ENCODE data around the gene MOCS3. TPM values are rescaled to one million over a fixed set of nuclear protein-coding genes. Genes with fewer than 3 reads are reported as not detected.

The MOCS3 gene
- total and polyA plus RNA-seq, 10 of the 15 experiments (the other 5 are each of a cell fraction or from before 2014, with no cell fraction given) = 0.87 to 5.9 (median 3.6) TPM

Other genes starting within 250 kb of the MOCS3 start
- 2.1 and 2.6 TPM in 2 replicates for gene PARD6B, start 227.2 kb upstream of the MOCS3 start, total RNA-seq (2014; rRNA removed)
- gene PARD6B, start 227.2 kb upstream of the MOCS3 start, total RNA-seq (2014; rRNA removed; fragmentation: Illumina TruSeq; extraction: Trizol) = 3.0 and 3.1 TPM in 2 replicates
- gene PARD6B, start 227.2 kb upstream of the MOCS3 start, total RNA-seq (2021) = 4.3 and 4.7 TPM in 2 replicates
- gene PARD6B, start 227.2 kb upstream of the MOCS3 start, polyA plus RNA-seq (2011; rRNA removed) = 1.3 and 2.6 TPM in 2 replicates
- gene PARD6B, start 227.2 kb upstream of the MOCS3 start, polyA plus RNA-seq (2014; fragmentation: Illumina TruSeq; extraction: Trizol) = 0.65 and 1.1 TPM in 2 replicates
- 1 to 10 TPM in 1 of 2 experiments, under 1 TPM in 1; 0.57 to 1.9 TPM for gene PARD6B, start 227.2 kb upstream of the MOCS3 start, polyA plus RNA-seq (2014; fragmentation: Nextera tagmentation; extraction: Ambion mirVana)
- 0.85 and 0.86 TPM in 2 replicates for gene PARD6B, start 227.2 kb upstream of the MOCS3 start, polyA plus RNA-seq (2014; rRNA removed)
- gene PARD6B, start 227.2 kb upstream of the MOCS3 start, polyA plus RNA-seq (2016; fragmentation: Nextera tagmentation; extraction: Ambion mirVana) = 1 to 10 TPM; 2.5 to 3.0 TPM
- gene BCAS4, start 163.8 kb upstream of the MOCS3 start, total RNA-seq (2014; rRNA removed) = 196 and 212 TPM in 2 replicates
- gene BCAS4, start 163.8 kb upstream of the MOCS3 start, total RNA-seq (2014; rRNA removed; fragmentation: Illumina TruSeq; extraction: Trizol) = 30.7 and 40.4 TPM in 2 replicates
- 84.3 and 90.1 TPM in 2 replicates for gene BCAS4, start 163.8 kb upstream of the MOCS3 start, total RNA-seq (2021)
- 21.8 and 31.5 TPM in 2 replicates for gene BCAS4, start 163.8 kb upstream of the MOCS3 start, polyA plus RNA-seq (2011; rRNA removed)
- 19.5 and 30.1 TPM in 2 replicates for gene BCAS4, start 163.8 kb upstream of the MOCS3 start, polyA plus RNA-seq (2014; fragmentation: Illumina TruSeq; extraction: Trizol)
- 10 to 100 TPM; 14.8 to 34.2 TPM for gene BCAS4, start 163.8 kb upstream of the MOCS3 start, polyA plus RNA-seq (2014; fragmentation: Nextera tagmentation; extraction: Ambion mirVana)
- 214 and 266 TPM in 2 replicates for gene BCAS4, start 163.8 kb upstream of the MOCS3 start, polyA plus RNA-seq (2014; rRNA removed)
- 100 to 1,000 TPM; 127 to 132 TPM for gene BCAS4, start 163.8 kb upstream of the MOCS3 start, polyA plus RNA-seq (2016; fragmentation: Nextera tagmentation; extraction: Ambion mirVana)
- 22.8 and 23.0 TPM in 2 replicates for gene ADNP, start 27.4 kb upstream of the MOCS3 start, total RNA-seq (2014; rRNA removed)
- 28.3 and 30.4 TPM in 2 replicates for gene ADNP, start 27.4 kb upstream of the MOCS3 start, total RNA-seq (2014; rRNA removed; fragmentation: Illumina TruSeq; extraction: Trizol)
- gene ADNP, start 27.4 kb upstream of the MOCS3 start, total RNA-seq (2021) = 74.4 and 74.5 TPM in 2 replicates
- gene ADNP, start 27.4 kb upstream of the MOCS3 start, polyA plus RNA-seq (2011; rRNA removed) = 30.6 and 40.0 TPM in 2 replicates
- gene ADNP, start 27.4 kb upstream of the MOCS3 start, polyA plus RNA-seq (2014; fragmentation: Illumina TruSeq; extraction: Trizol) = 66.9 and 82.8 TPM in 2 replicates
- gene ADNP, start 27.4 kb upstream of the MOCS3 start, polyA plus RNA-seq (2014; fragmentation: Nextera tagmentation; extraction: Ambion mirVana) = 10 to 100 TPM; 25.9 to 39.7 TPM
- 23.6 and 28.1 TPM in 2 replicates for gene ADNP, start 27.4 kb upstream of the MOCS3 start, polyA plus RNA-seq (2014; rRNA removed)
- 10 to 100 TPM; 39.1 to 40.3 TPM for gene ADNP, start 27.4 kb upstream of the MOCS3 start, polyA plus RNA-seq (2016; fragmentation: Nextera tagmentation; extraction: Ambion mirVana)
- gene DPM1, start 286 bp upstream of the MOCS3 start, total RNA-seq (2014; rRNA removed) = 66.0 and 76.1 TPM in 2 replicates
- gene DPM1, start 286 bp upstream of the MOCS3 start, total RNA-seq (2014; rRNA removed; fragmentation: Illumina TruSeq; extraction: Trizol) = 105 and 107 TPM in 2 replicates
- 50.8 and 53.3 TPM in 2 replicates for gene DPM1, start 286 bp upstream of the MOCS3 start, total RNA-seq (2021)
- 72.3 and 127 TPM in 2 replicates for gene DPM1, start 286 bp upstream of the MOCS3 start, polyA plus RNA-seq (2011; rRNA removed)
- 112 and 187 TPM in 2 replicates for gene DPM1, start 286 bp upstream of the MOCS3 start, polyA plus RNA-seq (2014; fragmentation: Illumina TruSeq; extraction: Trizol)
- gene DPM1, start 286 bp upstream of the MOCS3 start, polyA plus RNA-seq (2014; fragmentation: Nextera tagmentation; extraction: Ambion mirVana) = 100 to 1,000 TPM; 138 to 145 TPM
- 85.6 and 98.5 TPM in 2 replicates for gene DPM1, start 286 bp upstream of the MOCS3 start, polyA plus RNA-seq (2014; rRNA removed)
- 100 to 1,000 TPM; 159 to 167 TPM for gene DPM1, start 286 bp upstream of the MOCS3 start, polyA plus RNA-seq (2016; fragmentation: Nextera tagmentation; extraction: Ambion mirVana)
- gene KCNG1, start 64.3 kb downstream of the MOCS3 start, total RNA-seq (2014; rRNA removed) = not detected in 2 replicates
- gene KCNG1, start 64.3 kb downstream of the MOCS3 start, total RNA-seq (2014; rRNA removed; fragmentation: Illumina TruSeq; extraction: Trizol) = not detected in 2 replicates
- not detected in 2 replicates for gene KCNG1, start 64.3 kb downstream of the MOCS3 start, total RNA-seq (2021)
- not detected in 2 replicates for gene KCNG1, start 64.3 kb downstream of the MOCS3 start, polyA plus RNA-seq (2011; rRNA removed)
- not detected in 2 replicates for gene KCNG1, start 64.3 kb downstream of the MOCS3 start, polyA plus RNA-seq (2014; fragmentation: Illumina TruSeq; extraction: Trizol)
- gene KCNG1, start 64.3 kb downstream of the MOCS3 start, polyA plus RNA-seq (2014; fragmentation: Nextera tagmentation; extraction: Ambion mirVana) = not detected
- gene KCNG1, start 64.3 kb downstream of the MOCS3 start, polyA plus RNA-seq (2014; rRNA removed) = not detected in 2 replicates
- not detected for gene KCNG1, start 64.3 kb downstream of the MOCS3 start, polyA plus RNA-seq (2016; fragmentation: Nextera tagmentation; extraction: Ambion mirVana)